HG02763 (cell line): ENCODE data around the gene LRRK2.
"Not testable (repeated sequence)": the region's sequence is repeated elsewhere in the genome, so short reads cannot be mapped to it uniquely, and the experiment has no call there.

Experiments
- ATAC-seq: cut with Tn5 transposase; IDR thresholded peaks from one replicate; pipeline ENCODE4 v1.9.1; 2021; ENCODE audit warnings: mild to moderate bottlenecking, moderate library complexity; ENCODE audit not compliant: unreplicated experiment

Gene LRRK2

GRCh38 chr12:40312982-40313576 is 88.3 kb downstream of the LRRK2 start:
- ATAC-seq, result no peak

GRCh38 chr12:40313928-40314327 is 89.1 kb downstream of the LRRK2 start:
- ATAC-seq, result peak; percentile 73

- no peak for ATAC-seq
Measured at GRCh38 chr12:40314927-40315326, 90.1 kb downstream of the LRRK2 start.

GRCh38 chr12:40315375-40315774 is 90.6 kb downstream of the LRRK2 start:
- ATAC-seq, result no peak

- ATAC-seq, result no peak
Measured at GRCh38 chr12:40324261-40324660, 99.5 kb downstream of the LRRK2 start.

GRCh38 chr12:40325349-40325960 is 100.7 kb downstream of the LRRK2 start:
- peak; percentile 58 for ATAC-seq

GRCh38 chr12:40327535-40327934 is 102.7 kb downstream of the LRRK2 start:
- no peak for ATAC-seq

GRCh38 chr12:40330180-40330579 is 105.4 kb downstream of the LRRK2 start:
- ATAC-seq, result no peak

- ATAC-seq, result no peak
Measured at GRCh38 chr12:40331886-40332285, 107.1 kb downstream of the LRRK2 start.

- no peak for ATAC-seq
Measured at GRCh38 chr12:40335991-40336390, 111.2 kb downstream of the LRRK2 start.

- ATAC-seq, result no peak
Measured at GRCh38 chr12:40336573-40337199, 111.9 kb downstream of the LRRK2 start.

GRCh38 chr12:40338071-40338470 is 113.3 kb downstream of the LRRK2 start:
- no peak for ATAC-seq

- ATAC-seq, result no peak
Measured at GRCh38 chr12:40338621-40339020, 113.8 kb downstream of the LRRK2 start.

- ATAC-seq, result peak; percentile 86
Measured at GRCh38 chr12:40342010-40342409, 117.2 kb downstream of the LRRK2 start.

- ATAC-seq, result no peak
Measured at GRCh38 chr12:40343124-40343523, 118.3 kb downstream of the LRRK2 start.

GRCh38 chr12:40344312-40344711 is 119.5 kb downstream of the LRRK2 start:
- no peak for ATAC-seq

GRCh38 chr12:40351976-40352375 is 127.2 kb downstream of the LRRK2 start:
- no peak for ATAC-seq

- no peak for ATAC-seq
Measured at GRCh38 chr12:40375076-40375475, 150.3 kb downstream of the LRRK2 start.

- ATAC-seq, result peak; percentile 46
Measured at GRCh38 chr12:40376533-40377267, 151.9 kb downstream of the LRRK2 start.

- ATAC-seq, result no peak
Measured at GRCh38 chr12:40378691-40379090, 153.9 kb downstream of the LRRK2 start.

GRCh38 chr12:40382217-40382616 is 157.4 kb downstream of the LRRK2 start:
- peak; percentile 82 for ATAC-seq

GRCh38 chr12:40387279-40387678 is 162.5 kb downstream of the LRRK2 start:
- ATAC-seq, result not testable (repeated sequence)
